Sigmoid colon (tissue), 7 donors: ENCODE measurements around the gene REXO2. TPM values are rescaled to one million over a fixed set of nuclear protein-coding genes. Genes with fewer than 3 reads are reported as not detected.

Source experiments
- DNase-seq: peaks from one replicate; pipeline ENCODE4 v3.0.0-alpha.2; 2019
- H3K27ac ChIP-seq, 4 donors: fragments of 200-600 bp; sonication (generic); one replicate each; pipeline ENCODE4 v1.5.1; 2016 to 2019; ENCODE audit warnings: mild to moderate bottlenecking in 1 of 4
- H3K27me3 ChIP-seq, 3 donors: fragments of 200-600 bp; sonication (generic); one replicate each; pipeline ENCODE4 v1.5.1; 2019; ENCODE audit warnings: mild to moderate bottlenecking in 1 of 3
- H3K36me3 ChIP-seq, 4 donors: fragments of 200-600 bp; sonication (generic); one replicate each; pipeline ENCODE4 v1.5.1; 2016 to 2019
- H3K4me1 ChIP-seq, 4 donors: fragments of 200-600 bp; sonication (generic); one replicate each; pipeline ENCODE4 v1.5.1; 2017 to 2019
- H3K4me3 ChIP-seq, 4 donors: fragments of 200-600 bp; sonication (generic); one replicate each; pipeline ENCODE4 v1.5.1; 2017 to 2019; ENCODE audit warnings: mild to moderate bottlenecking in 2 of 4, moderate library complexity in 1 of 4
- H3K9me3 ChIP-seq, 4 donors: fragments of 200-600 bp in 3 of 4; sonication (generic) in 3 of 4; one replicate each; pipeline versions ENCODE4 v1.5.1 to v1.6.1; 2013 to 2019
- EP300 ChIP-seq, 4 donors: sonication (generic); formaldehyde crosslinking; IDR thresholded peaks; one replicate each; pipeline ENCODE4 v1.6.1; 2017; ENCODE audit warnings: antibody characterized with exemption in 4 of 4
- POLR2A ChIP-seq, 2 donors: fragments of 450-650 bp; IDR thresholded peaks; one replicate each; pipeline ENCODE4 v1.6.1; 2016; ENCODE audit warnings: antibody characterized with exemption in 2 of 2, mild to moderate bottlenecking in 2 of 2, moderate library complexity in 2 of 2
- POLR2AphosphoS5 ChIP-seq, 4 donors: sonication (generic); formaldehyde crosslinking; IDR thresholded peaks; one replicate each; pipeline ENCODE4 v1.6.1; 2017; ENCODE audit warnings: antibody characterized with exemption in 4 of 4
- WGBS, 2 donors: extraction: QIAGEN DNeasy Blood & Tissue Kit; methylation state at CpG; one replicate each; pipeline ENCODE4 v1.1.7; 2013; 5-methylcytosine and 5-hydroxymethylcytosine counted together
- intact Hi-C: fragments of 100-400 bp; cut with DNase I; formaldehyde crosslinking; loops from one replicate; pipeline ENCODE4 v1.15.1; 2023
- polyA plus RNA-seq, 3 donors: library from polyadenylated mRNA; stranded (reverse); fragments of 200-250 nt; gene quantifications; one replicate each; pipeline ENCODE4 v1.2.3, GENCODE V29; 2013
- total RNA-seq, 4 donors: library from RNA; depleted of rRNA; stranded (reverse); fragments of >200 nt; gene quantifications; one replicate each; pipeline ENCODE4 v1.1.0, GENCODE V29; 2016
- TF ChIP-seq, protein P1 (sequence below), 4 experiments: fragments of 450-650 bp in 3 of 4; fragments of 200-600 bp in 1 of 4; IDR thresholded peaks; one replicate each; pipeline ENCODE4 v1.5.1; 2016 to 2019; ENCODE audit warnings: antibody characterized with exemption in 4 of 4, mild to moderate bottlenecking in 3 of 4, moderate library complexity in 2 of 4
- donor health status: healthy with polysubstance abuse.
- donor health status: Bipolar disorder and iron deficiency.
- donor health status: healthy.

The REXO2 gene
- total and polyA plus RNA-seq, 7 donors: 49.7 to 238 (median 158) TPM

GRCh38 chr11:114413958-114414357 is 25.3 kb upstream of the REXO2 start:
- no peak overlapping the region for H3K27ac ChIP-seq
- no peak overlapping the region for H3K4me3 ChIP-seq
- no peak for DNase-seq
- 93 to 95% methylated on average over 10 of the region's 10 CpGs for WGBS, 2 donors
- TF ChIP-seq EP300 (IDR thresholded peaks at IDR 0.05) (no peak), POLR2A (IDR thresholded peaks at IDR 0.05) (no peak), POLR2AphosphoS5 (IDR thresholded peaks at IDR 0.05) (no peak)
- TF ChIP-seq, protein P1, sequence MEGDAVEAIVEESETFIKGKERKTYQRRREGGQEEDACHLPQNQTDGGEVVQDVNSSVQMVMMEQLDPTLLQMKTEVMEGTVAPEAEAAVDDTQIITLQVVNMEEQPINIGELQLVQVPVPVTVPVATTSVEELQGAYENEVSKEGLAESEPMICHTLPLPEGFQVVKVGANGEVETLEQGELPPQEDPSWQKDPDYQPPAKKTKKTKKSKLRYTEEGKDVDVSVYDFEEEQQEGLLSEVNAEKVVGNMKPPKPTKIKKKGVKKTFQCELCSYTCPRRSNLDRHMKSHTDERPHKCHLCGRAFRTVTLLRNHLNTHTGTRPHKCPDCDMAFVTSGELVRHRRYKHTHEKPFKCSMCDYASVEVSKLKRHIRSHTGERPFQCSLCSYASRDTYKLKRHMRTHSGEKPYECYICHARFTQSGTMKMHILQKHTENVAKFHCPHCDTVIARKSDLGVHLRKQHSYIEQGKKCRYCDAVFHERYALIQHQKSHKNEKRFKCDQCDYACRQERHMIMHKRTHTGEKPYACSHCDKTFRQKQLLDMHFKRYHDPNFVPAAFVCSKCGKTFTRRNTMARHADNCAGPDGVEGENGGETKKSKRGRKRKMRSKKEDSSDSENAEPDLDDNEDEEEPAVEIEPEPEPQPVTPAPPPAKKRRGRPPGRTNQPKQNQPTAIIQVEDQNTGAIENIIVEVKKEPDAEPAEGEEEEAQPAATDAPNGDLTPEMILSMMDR (IDR thresholded peaks at IDR 0.05): no peak
- no peaks in the 10 kb centered on the region for H3K4me1 ChIP-seq
- intact Hi-C loops: no loop called here
- no peaks in the 10 kb centered on the region for H3K9me3 ChIP-seq
- peaks cover 0 to 22% (median under 1%) of the 10 kb centered on the region in 4 donors for H3K36me3 ChIP-seq
- no peaks in the 10 kb centered on the region for H3K27me3 ChIP-seq

- H3K27me3 ChIP-seq: no peaks in the 10 kb centered on the region
- H3K9me3 ChIP-seq: no peaks in the 10 kb centered on the region
- intact Hi-C loops: no loop called here
- H3K4me1 ChIP-seq: no peaks in the 10 kb centered on the region
- TF ChIP-seq POLR2AphosphoS5 (IDR thresholded peaks at IDR 0.05) (no peak), EP300 (IDR thresholded peaks at IDR 0.05) (no peak), POLR2A (IDR thresholded peaks at IDR 0.05) (no peak)
- TF ChIP-seq, protein P1 (IDR thresholded peaks at IDR 0.05): no peak
- DNase-seq: no peak
- no peaks in the 10 kb centered on the region for H3K36me3 ChIP-seq
- no peak overlapping the region for H3K27ac ChIP-seq
- no peak overlapping the region for H3K4me3 ChIP-seq
Observed at GRCh38 chr11:114416441-114416961, 22.8 kb upstream of the REXO2 start.

DNA sequence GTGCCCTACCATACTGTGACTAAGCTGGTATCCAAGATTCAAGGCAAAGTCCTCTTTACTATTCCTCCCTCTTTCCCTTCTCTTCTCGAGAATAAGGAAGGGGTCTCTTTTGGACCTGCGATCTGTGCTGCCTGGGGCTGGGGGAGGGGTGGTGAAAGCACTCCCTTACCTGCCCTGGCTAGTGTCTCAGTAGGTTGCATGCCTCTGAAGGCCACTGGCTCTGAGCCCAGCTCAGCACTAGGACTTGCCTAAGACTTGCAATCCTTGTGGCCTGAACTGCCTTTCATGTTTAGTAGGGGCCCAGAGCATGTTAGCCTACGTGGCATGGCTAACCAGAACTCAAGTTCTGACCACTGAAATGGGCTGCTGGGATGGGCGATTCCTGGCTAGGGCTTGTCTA is 13.0 kb upstream of the REXO2 start:
- H3K4me1 ChIP-seq: no peaks in the 10 kb centered on the region
- H3K9me3 ChIP-seq: no peaks in the 10 kb centered on the region
- WGBS, 2 donors: 94 to 98% methylated on average over 4 of the region's 4 CpGs
- H3K36me3 ChIP-seq: no peaks in the 10 kb centered on the region
- DNase-seq: no peak
- H3K27ac ChIP-seq: no peak overlapping the region
- intact Hi-C loops: no loop called here
- TF ChIP-seq, protein P1 (IDR thresholded peaks at IDR 0.05): no peak
- TF ChIP-seq POLR2A (IDR thresholded peaks at IDR 0.05) (no peak), POLR2AphosphoS5 (IDR thresholded peaks at IDR 0.05) (no peak), EP300 (IDR thresholded peaks at IDR 0.05) (no peak)
- H3K27me3 ChIP-seq: no peaks in the 10 kb centered on the region
- H3K4me3 ChIP-seq: no peak overlapping the region

GRCh38 chr11:114430290-114430689 is 9.0 kb upstream of the REXO2 start:
- no peaks in the 10 kb centered on the region for H3K4me1 ChIP-seq
- intact Hi-C loops: no loop called here
- TF ChIP-seq POLR2AphosphoS5 (IDR thresholded peaks at IDR 0.05) (no peak), EP300 (IDR thresholded peaks at IDR 0.05) (no peak), POLR2A (IDR thresholded peaks at IDR 0.05) (no peak)
- TF ChIP-seq, protein P1 (IDR thresholded peaks at IDR 0.05): no peak

DNA sequence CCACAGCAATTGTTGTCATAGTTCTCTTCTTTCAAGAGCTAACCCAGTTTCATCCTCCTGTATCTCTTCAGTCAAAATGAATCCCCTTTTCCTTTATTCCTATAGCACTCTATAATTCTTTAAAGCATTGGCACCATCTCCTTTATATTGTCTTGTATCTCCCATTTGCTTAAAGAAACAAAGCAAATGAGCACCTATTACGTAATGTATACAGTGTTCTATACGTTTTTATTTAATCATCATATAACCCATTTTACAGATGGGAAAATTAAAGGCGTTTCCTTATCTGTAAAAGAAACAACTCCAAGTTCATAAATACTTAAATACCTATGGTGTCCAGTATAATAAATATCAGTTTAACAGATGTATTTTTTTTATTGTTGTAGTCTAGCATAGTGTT is 6.4 kb upstream of the REXO2 start:
- WGBS, 2 donors: 64 to 84% methylated on average over 3 of the region's 3 CpGs
- intact Hi-C loops: no loop called here

More at GRCh38 chr11:114430290-114430689, 9.0 kb upstream of the REXO2 start:
- Histone ChIP-seq H3K27me3 (no peaks in the 10 kb centered on the region), H3K36me3 (no peaks in the 10 kb centered on the region), H3K9me3 (no peaks in the 10 kb centered on the region), H3K27ac (no peak overlapping the region), H3K4me3 (no peak overlapping the region)
- no peak for DNase-seq

More for the DNA sequence above, 6.4 kb upstream of the REXO2 start:
- TF ChIP-seq POLR2A (IDR thresholded peaks at IDR 0.05) (no peak), EP300 (IDR thresholded peaks at IDR 0.05) (no peak), POLR2AphosphoS5 (IDR thresholded peaks at IDR 0.05) (no peak)
- TF ChIP-seq, protein P1 (IDR thresholded peaks at IDR 0.05): no peak
- H3K36me3 ChIP-seq: no peaks in the 10 kb centered on the region
- H3K4me1 ChIP-seq: no peaks in the 10 kb centered on the region
- no peak for DNase-seq
- H3K4me3 ChIP-seq: no peak overlapping the region
- H3K27ac ChIP-seq: no peak overlapping the region
- H3K27me3 ChIP-seq: no peaks in the 10 kb centered on the region
- no peaks in the 10 kb centered on the region for H3K9me3 ChIP-seq
